H1 (cell line): ENCODE measurements around the gene IPO9. TPM values are rescaled to one million over a fixed set of nuclear protein-coding genes. Genes with fewer than 3 reads are reported as not detected.

Experiments
- CTCF ChIA-PET: fragments of 300-600 bp; sonication (Branson Sonifier 250); formaldehyde crosslinking; loops from one replicate; lab custom pipeline; 2021; ENCODE audit not compliant: partially characterized antibody; lab: Charles Lee
- POLR2A ChIA-PET: fragments of 300-600 bp; sonication (Branson Sonifier 250); formaldehyde crosslinking; loops from one replicate; lab custom pipeline; 2021; ENCODE audit warnings: inconsistent platforms; ENCODE audit not compliant: partially characterized antibody; lab: Charles Lee
- DNase-seq, 2 experiments: peaks; one replicate each; pipeline versions ENCODE4 v3.0.0 to v3.0.0-alpha.2; 2010 to 2022; ENCODE audit warnings: low spot score in 2 of 2, low read depth in 1 of 2, mixed read lengths in 1 of 2
- FAIRE-seq: peaks from 2 replicates; lab custom pipeline; 2011; peaks lifted over from hg19 to GRCh38; lab: Jason Lieb, UNC
- H2AFZ ChIP-seq: 2 replicates; pipeline ENCODE4 v1.8.1; 2012; ENCODE audit warnings: low read length, inconsistent platforms
- H2AK5ac ChIP-seq: 2 replicates; pipeline ENCODE4 v1.6.1; 2013; ENCODE audit warnings: low read depth, low read length
- H2BK120ac ChIP-seq: replicated peaks from 2 replicates; pipeline ENCODE3; 2013; ENCODE audit warnings: low read depth, low read length, inconsistent platforms
- H2BK12ac ChIP-seq: 2 replicates; pipeline ENCODE4 v1.6.1; 2013; ENCODE audit warnings: low read depth, low read length
- H2BK15ac ChIP-seq: 2 replicates; pipeline ENCODE4 v1.6.1; 2013; ENCODE audit warnings: low read length
- H2BK20ac ChIP-seq: 2 replicates; pipeline ENCODE4 v1.6.1; 2013; ENCODE audit warnings: low read length
- H2BK5ac ChIP-seq: 2 replicates; pipeline ENCODE4 v1.6.1; 2013; ENCODE audit warnings: low read depth, low read length
- H3K14ac ChIP-seq: 2 replicates; pipeline ENCODE4 v1.6.1; 2013; ENCODE audit warnings: inconsistent platforms; ENCODE audit not compliant: insufficient read length
- H3K18ac ChIP-seq: 2 replicates; pipeline ENCODE4 v1.6.1; 2013; ENCODE audit warnings: low read length; ENCODE audit errors: extremely low read depth
- H3K23ac ChIP-seq: 2 replicates; pipeline ENCODE4 v1.6.1; 2013; ENCODE audit warnings: inconsistent platforms; ENCODE audit not compliant: insufficient read length
- H3K23me2 ChIP-seq: 2 replicates; pipeline ENCODE4 v1.6.1; 2013; ENCODE audit warnings: low read depth, low read length
- H3K27ac ChIP-seq: 2 replicates; pipeline ENCODE4 v1.6.1; 2011; ENCODE audit warnings: low read depth, low read length, inconsistent platforms
- H3K27me3 ChIP-seq, 4 experiments: replicated peaks in 1 of 4; 1 replicate in 1 of 4; 2 replicates in 3 of 4; pipeline versions ENCODE4 v1.6.1 to v1.8.1; 2011 to 2013; ENCODE audit warnings: low read length in 3 of 4, mild to moderate bottlenecking in 3 of 4, inconsistent platforms in 2 of 4, mixed read lengths in 2 of 4, moderate library complexity in 1 of 4; ENCODE audit not compliant: control insufficient read depth in 3 of 4, insufficient read depth in 3 of 4; ENCODE audit errors: extremely low read depth in 1 of 4
- H3K36me3 ChIP-seq, 4 experiments: 2 replicates each; pipeline versions ENCODE4 v1.6.1 to v1.8.1; 2011 to 2013; ENCODE audit warnings: mild to moderate bottlenecking in 4 of 4, low read length in 3 of 4, moderate library complexity in 2 of 4, control low read depth in 1 of 4, inconsistent platforms in 1 of 4; ENCODE audit not compliant: insufficient read depth in 4 of 4, control insufficient read depth in 2 of 4
- H3K4ac ChIP-seq: replicated peaks from 2 replicates; pipeline ENCODE3; 2013; ENCODE audit warnings: low read length, low read depth, mixed read lengths, inconsistent platforms; ENCODE audit not compliant: insufficient read length
- H3K4me1 ChIP-seq, 4 experiments: replicated peaks in 1 of 4; 1 replicate in 1 of 4; 2 replicates in 3 of 4; pipeline versions ENCODE4 v1.6.1 to v1.8.1; 2011 to 2013; ENCODE audit warnings: low read length in 3 of 4, inconsistent platforms in 2 of 4, mixed read lengths in 1 of 4; ENCODE audit not compliant: insufficient read depth in 4 of 4, control insufficient read depth in 3 of 4
- H3K4me2 ChIP-seq, 2 experiments: 2 replicates each; pipeline versions ENCODE4 v1.6.1 to v1.8.1; 2011 to 2013; ENCODE audit warnings: low read depth in 2 of 2, low read length in 2 of 2, control low read depth in 1 of 2, inconsistent platforms in 1 of 2, mild to moderate bottlenecking in 1 of 2; ENCODE audit not compliant: insufficient read depth in 1 of 2
- H3K4me3 ChIP-seq, 4 experiments: fragments of 200-600, 300-600 bp in 1 of 4; sonication (generic), shearing (Covaris generic), sonication (Bioruptor Twin) in 1 of 4; 2 replicates each; pipeline versions ENCODE4 v1.5.1 to v1.8.1; 2011 to 2016; ENCODE audit warnings: low read length in 4 of 4, low read depth in 3 of 4, control low read depth in 2 of 4, inconsistent platforms in 2 of 4, mild to moderate bottlenecking in 2 of 4, mixed read lengths in 1 of 4, moderate library complexity in 1 of 4; ENCODE audit not compliant: insufficient read depth in 2 of 4; ENCODE audit errors: extremely low read depth in 1 of 4
- H3K56ac ChIP-seq: replicated peaks from 2 replicates; pipeline ENCODE3; 2013; ENCODE audit warnings: low read depth, mild to moderate bottlenecking, mixed read lengths, low read length, inconsistent platforms; ENCODE audit not compliant: insufficient read length
- H3K79me1 ChIP-seq: 2 replicates; pipeline ENCODE4 v1.6.1; 2013; ENCODE audit warnings: low read depth, low read length, control low read depth
- H3K79me2 ChIP-seq, 2 experiments: 2 replicates each; pipeline versions ENCODE4 v1.6.1 to v1.8.1; 2012 to 2013; ENCODE audit warnings: low read length in 2 of 2, mild to moderate bottlenecking in 2 of 2, inconsistent platforms in 1 of 2; ENCODE audit not compliant: insufficient read depth in 2 of 2, control insufficient read depth in 1 of 2
- H3K9ac ChIP-seq, 4 experiments: replicated peaks in 1 of 4; 1 replicate in 1 of 4; 2 replicates in 3 of 4; pipeline versions ENCODE4 v1.6.1 to v1.8.1; 2011 to 2013; ENCODE audit warnings: low read depth in 3 of 4, low read length in 3 of 4, control low read depth in 2 of 4, mild to moderate bottlenecking in 2 of 4, moderate library complexity in 2 of 4, inconsistent platforms in 1 of 4; ENCODE audit errors: extremely low read depth in 1 of 4
- H3K9me3 ChIP-seq, 2 experiments: 2 replicates each; pipeline versions ENCODE4 v1.6.1 to v1.8.1; 2012 to 2013; ENCODE audit warnings: mild to moderate bottlenecking in 2 of 2, moderate library complexity in 2 of 2, control low read depth in 1 of 2, inconsistent platforms in 1 of 2, low read depth in 1 of 2, low read length in 1 of 2, mixed read lengths in 1 of 2; ENCODE audit not compliant: insufficient read depth in 2 of 2
- H4K20me1 ChIP-seq, 2 experiments: replicated peaks in 1 of 2; 2 replicates each; pipeline versions ENCODE3 to v1.8.1; 2011 to 2013; ENCODE audit warnings: inconsistent platforms in 2 of 2, low read length in 2 of 2, mild to moderate bottlenecking in 1 of 2; ENCODE audit not compliant: insufficient read depth in 2 of 2, control insufficient read depth in 1 of 2
- H4K5ac ChIP-seq: 2 replicates; pipeline ENCODE4 v1.6.1; 2013; ENCODE audit warnings: low read length, low read depth, mixed read lengths, inconsistent platforms; ENCODE audit not compliant: insufficient read length
- H4K8ac ChIP-seq: 2 replicates; pipeline ENCODE4 v1.8.0; 2013; ENCODE audit warnings: mild to moderate bottlenecking, moderate library complexity, low read length, inconsistent platforms; ENCODE audit not compliant: insufficient read depth; ENCODE audit errors: extremely low read depth
- H4K91ac ChIP-seq: replicated peaks from 2 replicates; pipeline ENCODE3; 2013; ENCODE audit warnings: low read length, mixed read lengths, inconsistent platforms; ENCODE audit not compliant: insufficient read length
- ASH2L ChIP-seq: fragments of 200-600, 300-600 bp; sonication (generic); IDR thresholded peaks from one replicate; pipeline ENCODE4 v1.7.1; 2017; ENCODE audit warnings: low read length
- CTBP2 ChIP-seq: IDR thresholded peaks from 2 replicates; pipeline ENCODE4 v1.7.0; 2011; ENCODE audit warnings: borderline replicate concordance, mild to moderate bottlenecking, moderate library complexity, mixed read lengths, low read length; ENCODE audit not compliant: insufficient read depth, insufficient read length
- CTCF ChIP-seq, 3 experiments: IDR thresholded peaks; 1 replicate in 2 of 3; 2 replicates in 1 of 3; pipeline versions ENCODE4 v1.5.1 to v1.6.1; 2011; ENCODE audit warnings: low read length in 3 of 3, mild to moderate bottlenecking in 3 of 3, inconsistent platforms in 2 of 3, low read depth in 1 of 3, moderate library complexity in 1 of 3; ENCODE audit not compliant: insufficient read depth in 1 of 3; ENCODE audit errors: control extremely low read depth in 1 of 3
- EZH2 ChIP-seq: fragments of 200-600 bp; sonication (generic); IDR thresholded peaks from 2 replicates; pipeline ENCODE4 v1.7.1; 2012; ENCODE audit warnings: low read depth, mild to moderate bottlenecking, moderate library complexity, low read length, inconsistent platforms; ENCODE audit not compliant: severe bottlenecking
- GTF2F1 ChIP-seq: IDR thresholded peaks from 2 replicates; pipeline ENCODE4 v1.6.1; 2012; ENCODE audit warnings: low read depth, low read length, improper control_type of control experiment, borderline replicate concordance
- JUND ChIP-seq: IDR thresholded peaks from 2 replicates; pipeline ENCODE4 v1.6.1; 2011; ENCODE audit warnings: mild to moderate bottlenecking, improper control_type of control experiment, low read length
- KDM1A ChIP-seq: fragments of 200-600, 300-600 bp; sonication (generic); IDR thresholded peaks from 2 replicates; pipeline ENCODE4 v1.7.1; 2016; ENCODE audit warnings: mild to moderate bottlenecking, low read length, borderline replicate concordance
- POU5F1 ChIP-seq: IDR thresholded peaks from 2 replicates; pipeline ENCODE4 v1.6.1; 2011; ENCODE audit warnings: low read depth, mild to moderate bottlenecking, low read length, moderate library complexity
- SP4 ChIP-seq: IDR thresholded peaks from 2 replicates; pipeline ENCODE4 v1.6.1; 2012; ENCODE audit warnings: low read length, inconsistent platforms
- SRF ChIP-seq: IDR thresholded peaks from 2 replicates; pipeline ENCODE4 v1.6.1; 2011; ENCODE audit warnings: mild to moderate bottlenecking, low read depth, low read length, moderate library complexity
- TAF1 ChIP-seq: IDR thresholded peaks from 2 replicates; pipeline ENCODE4 v1.6.1; 2011; ENCODE audit warnings: mild to moderate bottlenecking, low read depth, low read length
- WGBS, 2 experiments: shearing (Covaris generic) in 1 of 2; methylation state at CpG; one replicate each; pipeline versions ENCODE4 v1.1.6 to v1.1.7; 2013 to 2015; ENCODE audit warnings: low lambda C conversion rate in 2 of 2, mixed read lengths in 2 of 2, inconsistent platforms in 1 of 2, low coverage in 1 of 2, missing lambda C conversion rate in 1 of 2; ENCODE audit not compliant: insufficient replicate concordance in 2 of 2, insufficient coverage in 1 of 2, insufficient read length in 1 of 2; ENCODE audit errors: extremely low coverage in 1 of 2, missing lambda C conversion rate in 1 of 2; 5-methylcytosine and 5-hydroxymethylcytosine counted together
- polyA plus RNA-seq, 7 experiments: library from polyadenylated mRNA; depleted of rRNA in 3 of 7; stranded (reverse) in 5 of 7; unstranded in 2 of 7; fragments of >200 nt in 5 of 7; fragments of 200-250 nt in 2 of 7; gene quantifications; 1 replicate in 5 of 7; 2 replicates in 1 of 7; 4 replicates in 1 of 7; pipeline versions ENCODE4 v1.2.1 to v1.2.3, GENCODE V29; 2011 to 2013; ENCODE audit warnings: missing spikeins in 2 of 7, mixed read lengths in 2 of 7
- total RNA-seq: library from RNA; stranded (reverse); fragmentation: NEBNext Ultra II Directional; extraction: Animal tissue kit (Norgen Biotek cat#: 25700); gene quantifications from 2 replicates; pipeline ENCODE4 v1.2.1, GENCODE V29; 2021

Gene IPO9
- total and polyA plus RNA-seq, 2 of the 8 experiments (the other 6 are each of a cell fraction or from before 2014, with no cell fraction given): 61.0 to 122 TPM

DNA sequence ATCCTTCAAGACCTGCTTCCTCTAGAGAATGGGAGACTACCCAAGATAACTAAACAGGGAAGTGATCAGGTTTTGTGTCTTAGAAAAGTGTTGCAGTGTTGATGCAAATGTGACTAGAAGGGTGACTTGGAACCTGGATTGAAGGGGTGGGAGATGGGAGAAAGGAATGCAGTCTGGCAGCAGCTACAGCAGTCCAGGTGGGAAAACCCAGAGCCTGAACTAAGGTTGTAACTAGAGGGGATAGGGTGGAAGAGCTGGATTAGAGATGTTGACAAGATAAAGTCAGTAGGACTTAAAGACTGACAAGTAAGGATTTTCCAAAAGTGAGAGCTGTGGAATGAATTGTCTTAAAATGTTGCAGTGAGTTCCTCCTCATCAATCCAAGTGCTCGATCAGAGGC lies 52.7 kb downstream of the IPO9 start:
- peaks cover 0 to 2% of the 10 kb centered on the region in 2 experiments for H4K20me1 ChIP-seq
- DNase-seq (no peak), FAIRE-seq (peak; percentile 68)
- H3K9me3 ChIP-seq: no peaks in the 10 kb centered on the region
- ChIA-PET CTCF (interaction anchor here (0.6 to 12.3 kb wide), 10 partner anchors 11 to 1478 kb away, joined by 3 to 244 read pairs (median 5); partner anchors contain the start of genes LMOD1 and SHISA4), POLR2A (interaction anchor here (0.6 to 8.1 kb wide), 20 partner anchors 12 to 421 kb away, joined by 3 to 117 read pairs (median 4); partner anchors contain the start of genes LMOD1, RNPEP and SHISA4)
- H2BK12ac ChIP-seq: no peak overlapping the region
- H3K23ac ChIP-seq: no peak overlapping the region
- H4K8ac ChIP-seq: no peak overlapping the region
- H3K9ac ChIP-seq: no peak overlapping the region
- H3K4me2 ChIP-seq: no peak overlapping the region
- H3K14ac ChIP-seq: no peak overlapping the region
- no peak overlapping the region for H4K91ac ChIP-seq
- H3K4me1 ChIP-seq: peaks cover 0 to 4% (median 2%) of the 10 kb centered on the region in 4 experiments; a peak in 5 of 7 replicates
- no peak overlapping the region for H2AFZ ChIP-seq
- H3K79me2 ChIP-seq: no peaks in the 10 kb centered on the region
- no peaks in the 10 kb centered on the region for H3K27me3 ChIP-seq
- no peak overlapping the region for H3K4ac ChIP-seq
- no peak overlapping the region for H3K56ac ChIP-seq
- H3K36me3 ChIP-seq: no peaks in the 10 kb centered on the region; a peak in 1 of 8 replicates
- H2BK5ac ChIP-seq: no peak overlapping the region; the same call in 1 of the 2 replicates
- no peak overlapping the region for H3K27ac ChIP-seq
- WGBS, 2 experiments: 95% methylated on average over 1 of the region's 1 CpG; no CpG with 5 or more reads in 1 of the 2 experiments
- H2AK5ac ChIP-seq: no peak overlapping the region
- no peak overlapping the region for H2BK120ac ChIP-seq
- H2BK15ac ChIP-seq: no peak overlapping the region
- H3K79me1 ChIP-seq: no peaks in the 10 kb centered on the region
- H2BK20ac ChIP-seq: no peak overlapping the region
- no peak overlapping the region for H3K4me3 ChIP-seq
- no peak overlapping the region for H4K5ac ChIP-seq
- no peak overlapping the region for H3K18ac ChIP-seq
- H3K23me2 ChIP-seq: no peaks in the 10 kb centered on the region
- TF ChIP-seq SP4 (no peak), CTCF (IDR thresholded peaks at IDR 0.05; ENCODE audit: control extremely low read depth in 1 of 3, insufficient read depth in 1 of 3, low read depth in 1 of 3, low read length in 3 of 3) (no peak), EZH2 (no peak), ASH2L (no peak), SRF (no peak), GTF2F1 (no peak), KDM1A (no peak), POU5F1 (no peak), TAF1 (no peak), CTBP2 (no peak), JUND (no peak)
